SKM-1 treated with dmso at 0.1 percent for 144 hours (cell line): ENCODE data around the gene CASK.
"Not testable (repeated sequence)": the region's sequence is repeated elsewhere in the genome, so short reads cannot be mapped to it uniquely, and the experiment has no call there.

Source experiments
- DNase-seq: peaks from one replicate; lab custom pipeline; 2025; ENCODE audit not compliant: unreplicated experiment; lab: John Stamatoyannopoulos, UW

CASK gene

DNA sequence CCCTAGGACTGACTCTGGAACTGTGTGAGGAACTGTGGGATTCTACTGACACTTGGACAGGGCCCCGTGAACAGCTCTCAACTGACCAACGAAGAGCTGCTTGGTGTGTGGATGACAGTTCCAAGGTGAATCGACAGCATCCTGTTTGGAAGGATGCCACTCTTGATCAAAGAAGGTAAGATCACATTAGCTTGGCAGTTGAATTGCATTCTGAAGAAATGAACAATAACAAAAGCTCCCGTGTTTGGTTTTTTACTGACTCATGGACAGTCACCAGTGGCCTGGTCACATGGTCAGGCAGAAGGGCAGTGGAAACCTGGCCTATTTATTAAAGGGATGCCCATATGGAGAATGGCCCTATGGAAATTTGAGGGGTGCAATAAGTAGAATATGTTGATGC lies 267.7 kb downstream of the CASK start:
- no peak for DNase-seq

DNA sequence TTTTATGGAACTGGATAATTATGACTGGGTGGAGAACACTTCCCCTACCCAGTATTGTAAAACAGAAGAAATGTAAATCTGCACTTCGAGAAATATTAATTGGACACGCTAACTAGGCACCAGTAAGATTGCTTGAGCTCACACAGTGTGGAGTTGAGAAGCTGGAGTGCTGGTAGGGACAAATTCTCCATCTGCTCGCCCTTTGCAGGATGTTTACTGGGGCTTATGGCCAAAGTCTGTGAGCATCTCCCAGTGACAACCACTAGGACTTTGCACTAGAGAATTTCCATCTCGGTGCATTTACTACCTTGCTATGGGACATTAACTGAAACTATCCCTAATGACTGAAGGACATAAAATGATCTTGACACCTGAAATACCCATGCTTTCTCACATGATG lies 268.3 kb downstream of the CASK start:
- DNase-seq: no peak

DNA sequence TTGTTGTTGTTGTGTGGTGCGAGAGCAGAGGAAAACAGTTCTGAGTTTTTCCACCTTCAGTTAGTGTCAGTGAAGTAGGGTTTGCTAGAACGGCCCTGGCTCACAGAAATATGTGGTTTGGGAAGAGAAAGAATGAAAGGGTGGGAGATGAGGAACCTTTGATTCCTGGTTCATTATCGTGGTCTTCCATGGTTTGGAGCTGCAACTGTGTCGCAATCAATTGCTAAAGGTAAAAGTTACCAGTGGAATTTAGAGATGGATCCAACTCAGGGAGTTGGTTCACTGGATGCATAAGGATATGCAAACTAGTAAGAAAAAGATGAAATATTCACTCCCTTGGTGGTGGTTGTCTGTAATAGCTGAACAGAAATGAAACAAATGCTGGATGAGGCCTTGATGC lies 270.2 kb downstream of the CASK start:
- no peak for DNase-seq

DNA sequence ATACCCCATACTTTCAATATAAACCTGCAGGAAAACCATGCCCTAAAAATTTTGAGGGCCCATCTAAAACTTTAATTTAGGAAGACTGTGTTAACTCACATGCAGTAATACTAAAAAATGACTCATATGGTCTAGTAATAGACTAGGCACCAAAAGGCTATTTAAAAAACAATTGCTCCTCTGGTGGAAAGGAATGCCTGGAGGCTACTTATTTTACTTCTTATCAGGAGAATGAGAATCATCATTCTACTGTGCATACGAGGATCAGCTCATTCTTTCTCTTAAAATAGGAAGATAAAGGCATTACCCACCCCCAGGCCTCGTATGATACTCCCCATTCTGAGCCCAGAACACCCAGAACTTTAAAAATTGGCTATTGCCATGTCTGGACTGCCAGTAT lies 277.2 kb downstream of the CASK start:
- DNase-seq: not testable (repeated sequence)

DNA sequence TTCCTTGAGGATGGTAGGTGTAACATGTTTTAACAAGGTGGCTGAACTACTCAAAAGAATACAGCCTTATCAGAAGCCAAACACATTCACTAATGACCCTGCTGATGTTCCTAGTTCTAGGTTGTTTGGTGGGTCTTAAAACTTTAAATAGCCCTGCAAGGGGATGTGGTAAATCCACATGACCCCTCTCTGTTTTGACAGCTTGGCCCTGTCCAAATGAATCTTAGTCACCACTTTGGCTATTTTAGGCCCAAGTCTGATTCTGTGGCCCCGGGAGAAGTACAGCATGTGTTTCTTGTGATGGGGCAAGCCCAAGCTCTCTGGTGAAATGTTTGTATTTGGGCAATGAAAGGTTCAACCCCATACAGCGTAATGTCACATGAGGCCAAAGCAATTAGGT lies 289.1 kb downstream of the CASK start:
- DNase-seq: peak; percentile 0

DNA sequence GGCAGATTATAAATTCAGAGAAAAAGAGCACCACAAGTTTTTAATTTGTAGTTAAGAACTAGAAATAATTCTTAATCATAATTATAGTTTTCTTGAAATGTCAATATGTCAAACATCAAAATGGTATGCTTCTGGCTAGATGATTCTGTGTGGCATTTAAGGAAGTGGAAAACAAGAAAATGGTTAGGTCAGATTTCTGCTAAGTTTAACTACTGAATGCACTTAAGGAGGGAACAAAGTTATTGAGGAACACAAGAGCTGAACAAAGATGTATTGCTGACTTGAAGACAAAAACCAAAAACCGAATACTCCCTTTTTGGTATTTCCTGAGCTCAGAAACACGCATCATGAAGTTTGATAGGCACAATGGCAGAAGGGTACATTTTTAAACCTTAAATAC lies 293.3 kb downstream of the CASK start:
- DNase-seq: peak; percentile 0

DNA sequence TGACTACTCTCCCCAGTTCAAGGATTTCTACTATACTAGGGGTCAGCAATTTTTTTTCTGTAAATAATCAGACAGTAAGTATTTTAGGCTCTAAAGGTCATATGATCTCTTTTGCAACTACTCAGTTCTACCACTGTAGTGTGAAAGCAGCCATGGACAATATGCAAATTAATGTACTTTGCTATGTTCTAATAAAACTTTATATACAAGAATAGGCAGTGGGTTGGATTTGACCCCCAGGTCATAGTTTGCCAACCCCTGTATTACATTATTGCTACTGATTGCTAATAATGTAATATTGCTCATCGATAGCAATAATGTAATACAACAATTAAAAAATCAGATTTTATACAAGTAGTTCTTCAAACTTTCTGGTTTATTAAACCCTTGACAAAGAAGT lies 293.8 kb downstream of the CASK start:
- no peak for DNase-seq

DNA sequence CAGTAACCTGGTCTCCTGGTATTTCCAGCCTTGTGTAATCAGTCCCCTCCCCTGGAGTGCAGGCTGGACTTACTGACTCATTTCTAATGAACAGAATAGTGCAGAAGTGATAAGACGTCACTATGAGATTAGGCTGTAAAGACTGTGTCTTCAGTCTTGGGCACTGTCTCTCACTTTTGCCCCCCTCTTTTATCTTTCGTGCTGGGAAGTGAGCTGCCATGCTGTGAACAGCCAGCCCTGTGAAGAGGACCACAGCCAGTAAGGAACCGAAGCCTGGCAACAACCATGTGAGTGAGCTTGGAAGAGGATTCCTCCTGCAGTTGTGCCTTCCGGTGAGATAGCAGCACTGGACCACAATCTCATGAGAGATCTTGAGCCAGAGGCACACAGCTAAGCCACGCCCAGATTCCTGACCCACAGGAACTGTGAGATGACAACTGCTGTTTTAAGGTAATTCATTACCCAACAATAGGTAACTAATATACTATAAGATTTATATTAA lies 302.1 kb downstream of the CASK start:
- no peak for DNase-seq

DNA sequence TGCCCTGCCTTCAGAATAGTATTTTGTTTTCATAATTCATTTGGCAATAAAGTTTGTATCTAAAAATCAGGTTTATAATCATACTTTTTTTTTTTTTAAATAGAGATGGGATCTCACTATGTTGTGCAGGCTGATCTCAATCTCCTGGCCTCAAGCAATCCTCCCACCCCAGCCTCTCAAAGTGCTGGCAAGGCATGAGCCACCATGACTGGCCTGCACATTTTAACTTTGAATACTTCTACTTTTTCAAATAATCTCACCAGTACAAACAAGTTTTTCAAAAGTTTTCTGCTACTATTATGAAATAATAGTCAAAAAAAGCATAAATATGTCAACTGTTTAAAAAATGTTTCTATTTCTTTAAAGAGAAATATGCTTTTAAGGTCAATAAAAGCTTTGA lies 304.1 kb downstream of the CASK start:
- no peak for DNase-seq

DNA sequence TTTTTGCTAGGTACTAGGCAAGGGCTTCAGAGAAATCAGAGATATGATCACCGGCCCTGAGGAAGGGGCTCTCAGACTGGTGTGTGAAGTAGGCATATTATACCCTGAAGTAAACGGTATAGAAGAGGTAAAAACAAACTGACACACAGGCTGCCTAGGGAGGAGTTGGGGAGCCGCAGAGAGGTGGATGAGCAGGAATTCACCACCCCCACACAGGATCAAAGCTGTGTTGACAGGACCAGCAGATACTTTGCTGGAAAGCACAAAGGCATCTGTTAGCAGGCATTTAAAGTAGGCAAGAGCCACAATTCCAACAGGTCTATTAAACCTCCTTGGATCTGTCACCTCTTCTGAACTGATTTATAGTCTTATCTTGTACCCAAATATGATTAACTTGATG lies 306.4 kb downstream of the CASK start:
- no peak for DNase-seq

DNA sequence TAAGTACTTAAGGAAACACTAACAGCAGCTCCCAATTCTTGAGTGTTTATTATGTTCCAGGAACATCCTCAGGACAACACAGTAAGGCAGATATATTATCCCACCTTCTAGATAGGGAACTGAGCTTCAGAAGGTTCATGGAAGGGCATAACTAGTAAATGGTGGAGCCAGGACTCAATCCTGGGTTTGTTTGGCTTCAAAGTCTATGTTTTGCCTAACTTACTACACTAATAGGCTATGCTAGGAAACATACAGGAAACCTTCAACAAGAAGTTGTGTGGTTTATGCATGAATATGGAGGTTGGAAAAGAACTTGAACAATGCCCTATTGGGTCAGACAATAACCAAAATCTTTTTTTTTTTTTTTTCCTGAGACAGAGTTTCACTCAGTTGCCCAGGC lies 307.1 kb downstream of the CASK start:
- no peak for DNase-seq

DNA sequence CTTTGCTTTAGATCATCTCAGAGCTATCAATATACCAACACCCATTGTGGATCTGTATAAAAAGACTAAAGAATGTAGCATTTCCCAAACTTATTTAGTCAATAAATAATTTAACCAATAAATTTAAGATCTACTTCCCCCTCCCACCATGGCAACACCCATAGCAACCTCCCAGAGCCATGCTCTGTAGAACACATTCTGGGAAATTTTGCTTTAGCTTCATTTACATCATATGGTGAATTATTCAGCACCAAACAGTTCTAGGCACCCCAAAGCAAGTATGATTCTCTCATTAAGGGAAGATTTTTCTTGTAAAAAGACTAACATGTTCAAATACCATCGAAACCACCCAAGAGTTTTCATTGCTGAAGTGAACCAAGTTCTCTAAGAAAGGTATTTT lies 315.1 kb downstream of the CASK start:
- DNase-seq: no peak

DNA sequence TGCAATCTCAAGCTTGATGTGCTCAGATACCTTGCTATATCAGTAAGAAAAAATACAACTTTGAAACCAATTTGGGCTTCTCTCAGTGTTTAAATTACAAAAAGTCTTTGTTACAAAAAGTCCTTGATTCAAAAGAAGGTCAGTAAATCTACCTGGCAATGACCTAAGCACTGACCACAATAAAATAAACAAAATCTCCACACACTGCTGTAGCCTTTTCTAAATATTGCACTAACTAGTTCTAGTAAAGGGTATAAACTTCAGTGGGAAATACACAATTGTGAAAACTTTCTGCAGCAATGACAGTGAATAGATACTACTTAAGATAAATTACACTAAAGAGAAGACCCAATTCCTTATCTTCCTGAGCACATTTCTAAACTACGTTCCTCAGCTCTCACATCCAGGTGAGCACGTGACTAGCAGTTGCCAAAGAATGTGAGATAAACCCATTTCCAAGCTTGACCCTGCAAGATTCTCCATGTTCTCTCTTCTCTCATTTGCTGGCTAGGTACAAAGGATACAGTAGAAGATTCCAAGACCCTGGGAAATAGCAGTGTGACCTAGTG lies 316.0 kb downstream of the CASK start:
- no peak for DNase-seq

DNA sequence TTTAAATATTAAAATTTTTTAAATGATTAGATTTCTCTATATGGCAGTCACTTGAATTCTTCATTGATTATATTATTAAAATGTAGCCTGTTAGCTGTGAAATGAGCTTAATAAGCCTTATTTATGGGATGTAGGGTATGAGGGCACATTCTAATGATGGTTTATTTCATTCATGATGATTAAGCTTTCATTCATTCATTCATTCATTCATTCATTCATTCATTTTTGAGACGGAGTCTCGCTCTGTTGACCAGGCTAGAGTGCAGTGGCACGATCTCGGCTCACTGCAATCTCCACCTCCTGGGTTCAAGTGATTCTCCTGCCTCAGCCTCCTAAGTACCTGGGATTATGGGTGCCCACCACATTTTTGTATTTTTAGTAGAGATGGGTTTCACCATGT lies 317.3 kb downstream of the CASK start:
- not testable (repeated sequence) for DNase-seq

DNA sequence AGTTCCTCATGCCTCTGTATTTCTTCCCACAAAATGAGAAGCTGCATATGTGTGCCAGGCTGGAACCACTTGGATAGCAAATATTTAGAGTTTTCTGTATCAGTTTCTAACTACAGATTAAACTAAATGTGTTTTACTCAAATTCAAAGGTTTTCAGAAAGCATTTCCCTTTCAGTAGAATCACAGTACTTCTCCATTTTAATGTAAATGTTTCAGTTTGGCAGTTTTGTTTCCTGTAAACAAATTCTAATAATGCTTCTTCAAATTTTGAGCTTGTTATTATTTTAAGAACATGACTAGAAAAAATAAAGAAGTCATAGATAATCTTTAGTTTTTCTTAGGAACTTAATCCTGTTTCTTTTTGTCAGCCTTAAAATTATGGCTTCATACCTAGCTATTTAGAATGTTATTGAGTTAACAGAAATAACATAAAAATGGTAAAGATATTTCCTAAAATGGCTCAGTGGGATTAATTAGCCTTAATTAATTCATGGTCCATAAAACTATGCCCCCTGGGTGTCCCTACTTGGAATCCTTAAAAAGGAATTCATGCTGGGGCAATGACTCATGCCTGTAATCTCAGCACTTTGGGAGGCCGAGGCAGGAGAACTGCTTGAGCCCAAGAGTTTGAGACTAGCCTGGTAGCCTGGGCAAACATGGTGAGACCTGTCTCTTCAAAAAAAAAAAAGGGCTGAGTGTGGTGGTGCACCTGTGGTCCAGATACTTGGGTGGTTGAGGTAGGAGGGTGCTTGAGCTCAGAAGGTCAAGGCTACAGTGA lies 318.4 kb downstream of the CASK start:
- DNase-seq: no peak

DNA sequence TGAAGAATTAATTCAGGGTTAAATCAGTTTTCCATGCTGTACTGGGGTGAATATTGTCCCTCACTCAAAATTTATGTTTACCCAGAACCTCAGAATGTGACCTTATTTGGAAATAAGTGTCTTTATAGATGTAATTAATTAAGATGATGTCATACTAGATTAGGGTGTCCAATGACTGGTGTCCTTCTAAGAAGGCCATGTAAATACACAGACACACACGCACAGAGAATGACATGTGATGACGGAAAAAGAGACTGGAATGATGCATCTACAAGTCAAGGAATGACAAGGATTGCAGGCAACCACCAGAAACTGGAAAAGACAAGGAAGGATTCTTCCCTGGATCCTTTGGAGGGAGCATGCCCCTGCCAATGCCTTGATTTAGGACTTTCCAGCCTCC lies 319.2 kb downstream of the CASK start:
- no peak for DNase-seq

DNA sequence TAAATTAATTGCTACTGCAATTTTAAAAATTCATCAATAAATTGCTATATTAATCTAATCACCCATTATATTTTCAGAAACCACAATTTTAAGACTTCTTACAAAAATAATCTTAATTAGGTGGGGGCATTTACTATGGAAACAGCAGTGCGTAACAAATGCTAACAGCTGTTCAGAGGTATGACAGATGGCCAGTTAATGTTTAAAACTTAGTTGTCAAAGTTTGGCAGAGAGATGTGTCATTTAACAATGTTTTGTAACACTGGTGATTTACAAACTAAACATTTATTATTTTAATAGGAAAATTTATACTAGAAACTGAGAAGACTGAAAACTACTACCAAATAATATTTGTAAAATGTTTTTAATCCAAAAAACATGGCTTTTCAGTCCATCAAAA lies 319.8 kb downstream of the CASK start:
- DNase-seq: no peak

DNA sequence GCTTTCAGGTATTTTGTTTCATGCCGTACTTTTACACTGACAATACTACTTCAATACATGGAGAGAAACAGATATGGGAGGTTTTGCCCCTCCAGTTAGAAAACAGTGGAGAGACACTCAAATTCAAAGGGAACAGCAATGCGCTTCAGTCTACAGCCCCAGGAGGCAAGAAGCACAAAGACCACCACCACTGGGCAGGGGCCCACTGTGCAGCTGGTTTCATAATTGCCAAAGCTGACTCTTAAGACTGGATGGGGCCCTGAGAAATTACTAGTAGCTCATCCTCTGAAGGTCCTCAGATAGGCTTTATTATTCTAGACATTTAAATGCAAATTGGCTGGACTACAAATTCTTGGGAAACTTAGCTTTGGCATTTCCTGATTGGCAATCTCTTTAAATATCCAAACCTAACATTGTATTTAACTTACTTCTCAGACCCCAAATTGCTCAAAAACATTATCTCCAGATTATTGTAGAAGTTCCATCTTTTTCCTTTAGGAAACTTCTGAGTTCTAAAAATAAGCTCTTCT lies 320.5 kb downstream of the CASK start:
- no peak for DNase-seq

DNA sequence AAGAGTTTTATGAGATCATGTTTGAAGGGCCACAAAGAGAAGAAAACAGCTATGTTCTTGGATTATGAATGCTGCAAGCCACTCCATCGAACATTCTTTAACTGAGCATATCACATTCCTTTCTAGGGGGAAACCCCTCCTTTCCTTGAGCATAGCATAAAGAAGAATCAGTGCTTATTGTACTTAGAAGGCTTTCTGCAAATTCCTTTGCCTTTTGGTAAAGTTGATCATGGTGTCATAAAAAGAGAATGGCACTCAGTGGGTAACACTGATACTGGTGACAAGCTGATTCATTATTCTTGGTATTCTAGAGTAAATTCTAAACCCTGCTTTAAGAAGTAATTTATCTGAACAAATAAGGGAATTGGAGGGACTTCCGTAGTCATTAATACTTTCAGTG lies 323.1 kb downstream of the CASK start:
- no peak for DNase-seq

DNA sequence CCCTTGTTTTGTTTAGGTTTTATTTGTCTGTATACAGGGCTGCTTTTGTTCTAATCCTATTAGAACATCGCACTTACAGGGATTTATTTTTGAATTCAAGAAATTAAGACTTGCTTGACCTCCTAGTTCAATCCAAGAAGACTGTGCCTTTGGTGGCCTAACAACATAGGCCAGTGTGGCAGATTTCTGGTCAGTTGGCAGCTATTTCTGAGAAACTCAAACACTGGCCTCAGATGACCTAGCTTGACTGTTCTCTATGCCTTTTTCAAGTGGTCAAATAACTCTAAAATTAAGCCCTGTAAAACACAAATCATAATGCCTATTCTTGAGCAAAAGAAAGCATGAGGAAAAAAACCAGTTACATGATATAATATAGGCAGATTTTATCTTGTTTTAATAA lies 323.8 kb downstream of the CASK start:
- DNase-seq: no peak

DNA sequence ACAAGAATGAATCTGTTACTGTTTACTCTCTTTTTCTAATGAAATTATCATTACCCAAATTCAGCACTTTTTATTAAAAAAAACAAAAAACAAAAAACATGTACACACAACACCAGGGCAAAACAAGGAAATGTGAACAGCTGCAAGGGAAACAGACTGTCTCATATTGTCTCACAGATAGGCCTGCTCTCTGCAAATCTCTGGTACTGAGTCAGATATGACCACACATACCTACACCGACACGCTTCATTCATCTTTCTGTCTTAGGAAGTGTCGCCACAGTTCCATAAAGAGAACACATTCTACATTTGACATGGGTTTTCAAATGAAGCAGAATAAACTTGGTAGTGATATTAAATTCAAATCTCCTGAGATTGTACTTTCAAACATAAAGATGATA lies 326.8 kb downstream of the CASK start:
- no peak for DNase-seq

DNA sequence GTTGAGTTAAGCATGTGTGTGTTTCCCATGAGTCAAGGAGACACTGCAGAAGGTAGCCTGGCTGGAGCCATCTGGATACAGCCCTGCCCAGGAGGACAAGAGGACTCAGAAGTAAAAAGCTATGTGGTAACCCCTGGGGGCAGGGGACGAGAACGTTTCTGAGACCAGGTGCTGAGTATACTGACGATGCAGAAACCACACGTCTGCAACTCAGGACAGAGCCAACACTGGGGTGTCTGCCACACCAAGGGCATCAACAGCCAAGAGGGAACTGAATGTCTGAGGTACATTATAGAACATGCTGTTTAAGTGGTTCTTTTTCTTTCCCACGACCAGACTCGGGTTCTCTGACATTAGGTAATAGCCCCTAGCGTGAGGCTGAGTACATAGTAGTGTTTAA lies 328.7 kb downstream of the CASK start:
- DNase-seq: no peak

DNA sequence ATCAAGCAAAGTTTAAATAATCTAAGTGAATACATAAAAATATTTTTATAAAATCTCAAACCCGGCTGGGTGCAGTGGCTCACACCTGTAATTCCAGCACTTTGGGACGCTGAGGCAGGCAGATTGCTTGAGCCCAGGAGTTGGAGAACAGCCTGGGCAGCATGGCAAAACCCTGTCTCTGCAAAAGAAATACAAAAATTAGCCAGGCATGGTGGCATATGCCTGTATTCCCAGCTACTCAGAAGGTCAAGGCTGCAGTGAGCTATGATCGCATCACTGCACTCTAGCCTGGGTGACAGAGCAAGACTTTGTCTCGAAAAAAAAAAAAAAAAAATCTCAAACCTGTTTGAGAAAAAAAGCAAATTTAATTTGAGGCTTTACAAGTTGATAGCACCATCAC lies 331.4 kb downstream of the CASK start:
- no peak for DNase-seq
